ENCODE results near the gene SENP1.

Gene SENP1

DNA sequence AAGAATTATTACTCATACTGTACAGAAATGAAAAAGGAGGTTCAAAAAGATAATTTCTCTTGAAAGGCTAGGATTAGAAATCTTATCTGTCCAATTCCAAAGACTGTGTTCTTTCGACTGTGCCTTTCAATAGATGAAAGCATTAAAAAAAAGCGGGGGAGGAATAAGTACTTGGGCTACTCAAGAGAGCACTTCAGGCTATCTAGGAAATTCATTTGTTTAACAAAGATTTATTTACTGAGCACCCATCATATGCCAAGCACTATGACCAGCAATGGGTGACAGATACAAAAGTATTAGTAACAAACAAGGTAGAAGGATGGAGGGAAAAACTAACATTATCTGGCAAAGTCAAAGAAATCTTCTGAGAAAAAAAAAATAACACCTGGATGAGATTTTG, 37.4 kb downstream of the SENP1 start:
- DNase-seq = no peak

DNA sequence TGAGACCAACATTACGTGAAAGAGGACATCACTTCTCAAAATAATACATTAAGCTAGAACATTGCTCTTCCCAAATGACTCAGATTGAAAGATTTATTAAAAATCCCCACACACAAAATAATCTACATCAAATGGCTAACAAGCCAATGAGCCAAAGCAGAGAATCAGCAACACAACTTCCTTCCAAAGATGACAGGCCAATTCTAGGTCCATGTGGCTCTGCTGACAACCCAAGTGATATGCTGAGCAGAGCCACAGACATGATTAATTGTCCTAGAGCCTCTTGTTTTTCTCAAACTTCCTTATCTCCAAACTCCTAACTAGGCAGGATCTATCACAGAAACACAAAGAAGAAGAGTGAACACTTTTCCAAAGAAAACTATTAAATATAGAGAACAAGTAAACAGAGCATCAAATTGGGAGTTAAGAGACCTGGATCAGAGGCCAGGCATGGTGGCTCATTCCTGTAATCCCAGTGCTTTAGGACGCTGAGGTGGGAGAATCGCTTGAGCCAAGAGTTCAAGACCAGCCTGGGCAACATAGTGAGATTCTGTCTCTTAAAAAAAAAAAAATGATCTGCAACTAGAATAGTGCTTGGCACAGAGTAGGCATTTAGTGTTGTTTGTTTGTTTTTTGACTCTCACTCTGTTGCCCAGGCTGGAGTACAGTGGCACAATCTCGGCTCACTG, 38.5 kb downstream of the SENP1 start:
- DNase-seq = no peak

DNA sequence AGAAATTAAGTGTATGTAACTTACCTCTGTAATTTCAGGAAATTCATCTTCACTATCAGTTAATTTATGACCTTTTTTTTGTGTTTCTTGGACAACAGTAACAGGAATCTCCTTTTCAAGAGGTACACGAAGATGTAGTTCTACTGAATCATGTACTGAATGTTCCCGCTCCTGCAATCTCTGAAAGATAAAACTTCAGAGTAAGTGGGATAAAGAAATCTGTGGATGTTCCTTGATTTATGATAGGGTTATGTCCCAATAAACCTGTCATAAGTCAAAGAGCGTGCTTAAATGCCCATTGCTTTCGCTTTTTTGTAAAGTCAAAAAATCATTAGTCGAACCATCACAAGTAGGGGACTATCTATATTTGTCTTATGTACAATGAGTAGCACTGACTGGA, 40.8 kb downstream of the SENP1 start:
- DNase-seq = no peak

DNA sequence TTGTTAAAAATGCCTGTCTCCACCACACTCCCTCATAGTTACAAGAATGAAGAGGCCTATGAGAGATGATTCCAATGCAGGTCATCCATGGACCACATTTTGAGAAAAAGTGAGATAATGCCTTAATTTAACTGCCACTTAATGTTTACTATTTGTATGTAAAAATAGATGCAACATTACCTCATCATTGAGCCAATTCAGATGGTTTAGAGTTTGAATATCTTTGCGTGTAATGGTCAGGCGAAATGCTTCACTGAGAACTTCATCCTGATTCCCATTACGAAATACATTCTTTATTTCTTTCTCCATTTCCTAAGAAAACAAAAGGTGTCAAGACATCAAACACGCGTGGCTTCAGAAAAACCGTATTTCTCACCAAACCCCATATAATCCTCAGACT, 42.3 kb downstream of the SENP1 start:
- DNase-seq = no peak

DNA sequence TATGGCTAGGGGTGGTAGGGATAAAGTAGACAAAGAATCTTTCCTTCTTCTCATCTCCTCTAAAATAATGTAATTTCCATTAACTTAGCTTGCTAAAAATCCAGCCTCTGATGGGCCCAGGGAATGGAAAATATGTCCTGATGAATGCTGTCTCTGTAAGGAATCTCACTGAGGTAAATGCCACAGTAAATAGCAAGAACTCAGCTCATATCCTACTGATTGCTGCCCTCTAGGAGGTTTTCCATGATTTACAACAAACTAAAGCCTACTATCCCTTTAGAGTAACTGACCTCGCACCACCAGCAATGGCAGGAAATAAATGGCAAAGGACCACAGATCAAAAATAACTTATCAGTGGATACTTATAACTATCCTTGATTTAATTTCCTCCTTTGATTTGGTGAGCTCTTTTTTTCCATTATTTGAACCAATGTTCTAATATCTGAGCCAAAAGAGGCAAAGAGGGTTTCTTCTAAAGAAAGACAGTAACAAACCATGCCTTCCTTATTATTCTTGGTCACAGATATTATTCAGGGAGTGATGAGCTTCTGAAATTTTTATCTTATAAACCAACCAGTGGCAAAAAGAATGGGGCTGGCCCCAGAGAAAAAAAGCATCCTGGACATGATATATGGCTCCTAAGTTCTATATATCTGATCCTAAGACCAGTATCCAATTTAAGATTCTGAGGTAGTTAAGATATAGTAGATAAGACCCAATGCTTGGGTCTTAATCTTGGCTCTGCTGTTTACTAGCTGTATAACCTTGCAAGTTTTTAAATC, 43.8 kb downstream of the SENP1 start:
- no peak for DNase-seq

DNA sequence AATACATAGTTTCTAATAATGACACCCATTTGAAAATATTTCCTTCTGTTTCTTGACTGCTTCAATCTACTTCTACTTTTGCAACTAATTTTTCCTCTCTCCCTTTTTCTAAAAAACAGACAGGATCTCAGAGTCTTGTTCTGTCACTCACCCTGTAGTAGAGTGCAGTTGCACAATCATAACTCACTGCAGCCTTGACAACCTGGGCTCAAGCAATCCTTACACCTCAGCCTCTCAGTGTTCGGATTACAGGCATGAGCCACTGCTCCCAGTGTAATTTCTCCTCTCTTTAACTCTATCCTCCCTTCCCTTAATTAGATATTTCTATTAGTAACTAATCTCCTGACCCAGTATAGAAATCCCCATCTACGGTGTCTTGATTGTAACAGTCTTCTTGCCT, 45.4 kb downstream of the SENP1 start:
- no peak for DNase-seq

DNA sequence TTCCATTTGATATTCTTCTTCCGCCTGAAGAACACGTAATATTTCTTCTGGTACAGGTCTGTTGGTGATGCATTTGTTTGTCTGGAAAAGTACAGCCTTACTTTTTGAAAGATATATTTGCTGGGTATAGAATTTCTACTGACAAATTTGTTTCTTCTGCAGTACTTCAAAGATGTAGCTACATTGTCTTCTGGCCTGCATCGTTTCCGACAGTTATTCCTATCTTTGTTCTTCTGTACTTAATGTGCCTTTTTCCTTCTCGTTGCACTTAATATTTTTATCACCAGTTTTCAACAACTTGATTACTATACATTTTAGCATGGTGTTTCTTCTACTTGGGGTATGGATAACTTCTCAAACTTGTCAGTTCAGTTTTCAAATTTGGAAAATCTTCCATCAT, 47.1 kb downstream of the SENP1 start:
- DNase-seq = no peak

DNA sequence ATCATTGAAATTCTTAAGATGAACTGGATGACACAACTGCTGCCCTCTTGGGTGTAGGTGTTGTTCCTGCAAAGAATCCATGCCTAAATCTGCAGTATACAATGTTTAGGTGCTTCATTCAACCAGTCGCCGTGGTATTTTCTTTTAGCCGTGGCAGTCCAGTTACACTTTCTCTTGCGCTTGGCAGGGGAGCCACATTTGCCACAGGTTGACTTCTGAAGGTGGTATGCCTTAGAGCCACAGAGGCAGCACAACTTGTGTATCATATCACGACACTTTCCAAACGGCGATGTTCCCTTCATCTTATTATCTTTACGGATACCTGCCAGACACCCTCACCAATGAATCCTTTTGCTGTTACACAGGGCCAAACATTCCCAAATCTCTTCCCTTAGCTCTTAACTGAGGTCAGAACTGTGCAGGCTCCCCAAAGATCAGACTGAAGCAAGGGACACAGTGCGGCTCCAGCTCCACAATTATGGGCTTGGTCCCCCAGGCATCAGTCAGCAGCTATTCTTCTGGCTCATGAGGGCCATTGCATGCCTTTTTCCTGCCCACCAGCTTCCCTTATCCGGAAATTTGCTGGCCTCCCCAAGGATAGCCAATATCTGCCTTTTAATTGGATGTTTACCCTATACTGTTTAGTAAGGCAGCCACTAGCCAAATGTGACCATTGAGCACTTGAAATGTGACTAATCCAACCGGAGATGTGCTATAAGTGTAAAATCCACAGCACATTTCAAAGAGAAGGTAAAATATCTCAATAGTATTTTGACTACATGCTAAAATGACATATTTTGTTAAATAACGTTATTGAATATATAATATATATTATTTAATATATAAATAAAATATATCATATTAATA, 50.7 kb downstream of the SENP1 start:
- DNase-seq = no peak

DNA sequence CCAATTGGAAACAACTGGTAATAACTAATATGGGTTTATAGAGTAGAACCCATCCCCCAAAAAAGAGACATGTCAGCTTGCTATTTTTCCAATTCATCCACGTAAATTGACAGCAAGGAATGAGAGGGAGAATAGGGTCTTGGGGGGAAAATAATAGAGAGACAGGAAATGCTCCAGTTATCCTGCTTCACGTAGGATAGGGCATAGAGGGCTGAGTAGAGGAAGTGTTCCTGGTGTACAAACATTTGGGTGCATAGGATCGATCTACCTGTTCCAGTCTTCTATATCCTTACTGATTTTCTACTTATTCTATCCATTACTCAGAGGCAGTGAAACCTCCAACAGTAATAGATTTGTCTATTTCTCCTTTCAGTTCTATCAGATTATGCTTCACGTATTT, 52.0 kb downstream of the SENP1 start:
- no peak for DNase-seq

DNA sequence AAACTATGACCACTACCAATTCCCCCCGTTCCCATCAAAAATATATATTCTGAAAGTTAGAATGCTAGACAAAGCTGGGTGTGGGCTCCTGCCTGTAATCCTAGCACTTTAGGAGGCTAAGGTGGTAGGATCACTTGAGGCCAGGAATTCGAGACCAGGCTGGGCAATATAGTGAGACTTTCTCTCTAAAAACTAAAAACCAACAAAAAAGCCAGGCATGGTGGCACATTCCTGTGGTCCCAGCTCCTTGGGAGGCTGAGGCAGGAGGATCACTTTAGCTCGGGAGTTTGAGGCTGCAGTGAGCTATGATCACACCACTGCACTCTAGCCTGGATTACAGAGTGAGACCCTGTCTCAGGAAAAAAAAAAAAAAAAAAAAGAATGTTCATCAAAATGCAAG, 52.8 kb downstream of the SENP1 start:
- no peak for DNase-seq

DNA sequence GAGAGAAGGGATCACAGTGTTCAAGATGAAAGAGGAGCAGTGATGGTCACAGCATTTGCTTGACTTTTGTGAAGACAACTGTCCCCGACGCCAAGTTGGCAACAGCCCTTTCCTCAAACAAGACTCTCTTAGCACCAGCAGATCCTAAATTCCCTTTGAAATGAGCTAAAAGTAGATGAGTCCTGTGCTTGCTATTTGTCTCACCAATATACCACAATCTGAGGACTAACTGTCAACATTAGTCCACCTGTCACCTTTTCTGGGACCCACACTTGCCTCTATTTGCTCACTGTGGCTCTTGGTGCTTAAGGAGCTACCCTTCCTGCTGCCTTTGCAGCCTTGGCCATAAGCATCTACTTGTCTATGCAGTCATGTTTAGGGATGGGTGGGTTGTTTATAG, 54.2 kb downstream of the SENP1 start:
- DNase-seq = no peak

DNA sequence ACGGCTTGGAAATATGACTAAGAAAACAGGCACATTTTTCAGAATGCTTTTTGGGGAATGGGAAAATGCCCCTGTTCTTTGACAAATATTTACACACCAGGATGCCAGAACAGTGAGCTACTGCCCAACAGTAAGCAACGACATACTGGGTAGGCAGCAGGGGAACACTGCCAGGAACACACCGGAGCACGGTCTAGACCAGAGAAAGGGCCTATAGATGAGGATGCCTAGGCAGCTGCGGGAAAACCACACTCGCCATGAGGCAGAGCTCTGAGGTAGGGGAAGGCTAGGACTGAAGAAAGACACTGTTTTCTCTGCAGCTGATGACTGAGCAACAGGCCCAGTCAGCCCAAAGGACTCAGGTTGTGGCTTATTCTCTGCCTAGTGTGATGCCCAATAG, 55.7 kb downstream of the SENP1 start:
- DNase-seq = no peak

DNA sequence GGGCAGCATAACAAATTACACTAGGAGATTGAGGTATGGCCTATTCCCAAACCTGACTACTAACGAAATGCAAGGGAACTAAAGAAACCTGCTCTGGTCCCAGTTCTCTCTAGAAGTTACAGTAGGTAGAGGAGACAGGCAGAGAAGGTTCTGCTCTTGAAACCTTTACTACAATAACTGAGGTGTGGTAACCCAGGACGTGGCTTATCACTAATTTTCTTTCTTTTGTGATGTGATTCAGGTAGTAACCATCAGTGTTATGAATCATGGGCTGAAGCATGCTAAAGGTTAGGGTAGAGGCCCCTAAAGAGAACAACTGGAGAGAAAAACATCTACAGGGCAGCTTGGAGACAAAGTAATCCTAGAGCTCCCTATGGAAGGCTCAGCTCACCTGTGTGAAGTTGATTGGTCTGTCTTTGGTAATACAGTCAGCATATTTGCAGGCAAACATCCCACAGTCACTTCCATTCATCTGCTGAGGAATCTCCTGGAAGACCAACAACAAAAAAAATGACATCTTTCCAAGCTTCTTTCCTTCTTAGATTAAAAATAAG, 59.8 kb downstream of the SENP1 start:
- DNase-seq = no peak

DNA sequence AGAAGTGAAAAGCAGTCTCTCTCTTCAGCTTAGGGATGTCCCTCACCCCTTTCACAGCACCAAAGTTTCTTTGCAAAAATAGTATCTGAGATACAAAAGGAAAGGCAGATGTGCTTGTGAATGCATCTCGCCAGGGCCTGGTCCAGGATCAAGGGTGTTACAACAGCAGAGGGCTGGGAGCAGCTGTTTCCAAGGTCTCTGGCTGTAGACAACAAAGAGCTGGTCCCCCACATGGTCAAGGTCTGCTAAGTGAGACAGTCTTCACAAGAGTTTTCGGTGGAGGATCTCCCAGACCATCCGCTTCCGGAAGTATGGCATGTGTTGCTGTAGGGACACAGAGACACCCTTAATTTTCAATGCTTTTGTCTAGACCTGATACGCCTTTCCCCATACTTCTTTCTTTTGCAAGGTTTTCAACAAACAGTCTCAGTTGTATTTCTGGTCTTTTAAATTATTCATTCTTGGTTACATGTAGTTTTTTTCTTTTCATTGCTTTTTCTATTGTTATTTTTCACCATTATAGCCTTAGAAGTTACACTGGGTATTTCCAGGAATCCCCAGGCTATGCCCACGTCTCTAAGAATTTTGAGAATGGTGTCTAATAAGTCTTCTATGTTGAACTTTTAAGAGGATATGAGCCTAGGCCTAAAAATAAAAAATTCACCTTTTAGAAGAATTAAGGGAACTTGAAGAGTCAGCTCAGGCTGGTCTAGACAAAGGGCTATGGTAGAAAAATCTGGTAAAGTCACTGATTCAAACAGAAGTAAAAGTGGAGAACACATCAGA, 60.6 kb downstream of the SENP1 start:
- no peak for DNase-seq

DNA sequence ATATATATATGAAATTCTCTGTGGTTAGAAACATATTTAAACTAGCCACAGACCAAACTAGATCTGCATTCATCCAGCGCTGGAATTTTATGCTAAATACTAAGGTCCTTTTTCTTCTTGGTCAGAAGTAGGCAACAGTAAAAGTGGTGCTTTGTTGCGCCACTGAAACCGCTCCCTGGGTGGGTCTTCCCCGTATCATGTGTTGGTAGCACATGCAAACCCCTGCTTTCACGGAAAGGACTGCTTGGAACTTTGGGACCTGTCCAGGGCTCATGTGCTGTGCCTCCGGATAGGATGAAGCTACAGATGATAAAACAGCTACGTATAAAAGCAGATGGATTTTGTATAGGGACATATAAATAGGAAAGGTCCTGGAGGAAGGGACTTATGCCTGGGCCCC, 61.5 kb downstream of the SENP1 start:
- no peak for DNase-seq

DNA sequence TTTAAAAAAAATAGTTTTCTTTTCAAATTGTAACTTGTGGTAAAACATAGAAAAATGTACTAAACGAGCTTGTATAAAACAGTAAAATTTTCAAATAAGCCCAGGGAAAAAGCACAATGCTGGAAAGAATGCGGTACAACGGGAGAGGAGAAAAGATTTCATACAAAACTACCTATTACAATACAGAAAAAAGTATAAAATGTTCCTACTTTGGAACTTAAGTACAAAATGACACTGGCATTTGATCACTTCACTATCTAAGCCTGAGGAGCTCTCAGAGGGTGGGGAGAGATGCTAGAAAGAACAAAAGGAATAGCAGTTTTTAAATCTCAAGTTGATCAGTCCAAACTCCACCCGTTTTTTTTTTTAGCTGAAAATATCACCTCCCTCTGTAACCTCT, 62.1 kb downstream of the SENP1 start:
- DNase-seq = no peak

DNA sequence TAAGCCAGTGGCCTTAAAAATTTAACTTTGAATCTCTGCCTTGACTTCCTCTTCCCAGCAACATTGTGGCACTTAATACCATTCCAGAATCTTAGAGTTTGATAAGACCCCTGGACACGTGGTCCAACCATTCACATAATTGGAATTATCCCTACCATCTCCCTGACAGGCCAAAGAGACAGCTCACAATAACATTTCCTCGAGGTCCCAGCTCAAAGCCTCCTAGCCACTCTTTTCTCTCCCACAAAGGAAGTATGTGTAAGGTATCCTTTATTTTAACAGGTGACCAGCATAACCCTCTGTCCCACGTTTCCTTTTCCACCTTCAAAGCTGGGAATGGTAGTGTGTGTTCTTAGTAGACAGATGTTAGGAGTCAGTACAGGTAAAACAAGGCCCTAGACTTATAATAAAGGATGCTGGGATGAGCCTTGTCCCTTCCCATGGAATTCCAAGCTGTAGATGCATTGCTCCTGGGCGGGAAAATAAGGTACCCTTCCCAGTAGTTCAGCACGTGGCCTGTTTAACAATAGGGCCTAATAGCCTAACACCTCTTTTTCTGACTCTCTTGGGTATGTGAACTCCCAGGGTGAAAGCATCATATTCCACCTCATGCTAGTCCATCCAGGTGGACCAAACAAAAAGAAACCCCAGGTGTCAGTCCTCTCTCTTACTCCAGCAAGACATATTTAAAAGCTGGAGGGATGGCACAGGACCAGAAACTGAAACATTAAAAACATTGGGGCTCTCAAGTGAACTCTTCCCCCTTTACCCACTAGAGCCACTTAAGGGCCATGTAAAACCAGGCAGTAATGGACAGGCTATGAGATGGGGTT, 64.1 kb downstream of the SENP1 start:
- no peak for DNase-seq

DNA sequence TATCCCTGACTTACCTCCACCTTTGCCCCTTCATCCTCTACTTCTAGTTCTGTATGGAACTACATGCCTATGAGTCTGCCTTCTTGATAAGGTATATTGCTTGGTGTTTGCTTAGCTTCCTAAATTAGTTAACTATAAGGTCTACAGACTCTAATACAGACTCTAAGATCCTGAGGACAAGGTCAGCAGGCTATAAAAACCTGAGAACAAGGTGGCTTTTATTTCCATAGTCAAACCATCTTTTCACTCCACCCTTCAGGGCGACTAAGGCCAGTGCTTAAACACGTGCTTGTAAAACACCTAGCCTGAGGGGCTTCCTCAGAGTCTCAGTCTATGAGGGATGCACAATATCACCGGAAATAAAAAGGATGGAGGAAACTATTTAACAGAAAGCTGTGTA, 65.5 kb downstream of the SENP1 start:
- no peak for DNase-seq

DNA sequence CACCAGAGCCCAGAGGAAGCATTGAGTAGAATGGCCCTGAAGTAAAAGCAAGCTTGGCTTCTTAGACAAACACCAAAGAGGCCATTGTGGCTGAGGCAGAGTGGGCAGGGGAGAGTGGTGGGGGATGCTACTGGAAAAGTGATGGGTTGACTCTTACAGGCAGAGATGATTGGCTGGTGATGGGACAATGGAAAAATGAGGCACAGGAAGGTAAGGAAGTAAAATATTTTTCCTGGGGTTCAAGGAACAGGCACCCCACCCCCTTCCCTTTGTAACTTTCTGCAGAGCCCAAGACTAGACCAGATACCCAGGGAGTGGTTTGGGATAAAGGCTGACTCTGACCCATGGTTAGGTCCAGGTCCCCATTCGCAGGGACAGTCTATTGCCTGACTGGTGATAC, 66.7 kb downstream of the SENP1 start:
- no peak for DNase-seq

DNA sequence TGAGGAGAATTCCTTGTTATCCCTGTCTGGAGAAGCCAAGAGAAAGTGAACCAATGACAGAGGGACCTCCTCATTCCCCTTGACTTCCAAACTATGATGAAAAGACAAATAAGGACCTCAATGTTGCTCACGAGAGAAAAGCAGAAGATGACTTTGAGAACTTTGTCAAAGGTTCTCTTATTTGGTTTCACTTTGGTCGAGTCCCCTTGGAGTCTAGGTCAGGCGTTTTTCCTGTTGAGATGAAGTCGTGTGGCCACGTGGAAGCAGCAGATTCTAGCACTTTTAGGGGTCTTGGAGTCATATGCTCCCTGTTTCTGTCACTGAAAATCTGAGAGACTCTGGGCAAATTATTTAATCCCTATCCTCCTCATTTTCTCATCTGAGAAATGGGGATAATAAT, 67.8 kb downstream of the SENP1 start:
- DNase-seq = no peak

Measured in nucleus accumbens (tissue), 56 donors.